ENCODE measurements around the gene UBE3C. TPM values are rescaled to one million over a fixed set of nuclear protein-coding genes. Genes with fewer than 3 reads are reported as not detected.
A peak's percentile ranks its signal among the peaks of the same experiment; 100 is the strongest.
"Not testable (repeated sequence)": the region's sequence is repeated elsewhere in the genome, so short reads cannot be mapped to it uniquely, and the experiment has no call there.

The UBE3C gene
- total and polyA plus RNA-seq, 4 donors: 44.3 to 113 (median 50.6) TPM

DNA sequence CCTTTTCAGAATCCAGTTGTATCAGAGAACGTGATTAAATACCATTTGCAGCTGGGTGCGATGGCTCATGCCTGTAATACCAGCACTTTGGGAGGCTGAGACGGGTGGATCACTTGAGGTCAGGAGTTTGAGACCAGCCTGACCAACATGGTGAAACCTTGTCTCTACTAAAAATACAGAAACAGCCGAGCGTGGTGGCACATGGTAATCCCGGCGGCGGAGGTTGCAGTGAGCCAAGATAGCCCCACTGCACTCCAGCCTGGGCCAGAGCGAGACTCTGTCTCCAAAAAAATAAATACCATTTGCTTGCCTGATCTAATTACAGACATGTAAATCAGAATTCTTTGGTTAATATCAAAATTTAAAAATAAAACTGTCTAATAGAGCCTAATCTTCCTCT is 20.8 kb downstream of the UBE3C start:
- not testable (repeated sequence) for DNase-seq (ENCODE audit: low read depth in 4 of 6, low spot score in 6 of 6); H3K27me3 ChIP-seq (ENCODE audit: control insufficient read depth, insufficient read depth, low read length); H3K4me1 ChIP-seq (ENCODE audit: control insufficient read depth, insufficient read depth, low read length); H3K9me3 ChIP-seq (ENCODE audit: control insufficient read depth, insufficient read depth, low read length); H3K36me3 ChIP-seq (ENCODE audit: control insufficient read depth, insufficient read depth, low read length); H3K4me3 ChIP-seq (ENCODE audit: low read depth, low read length); H3K27ac ChIP-seq (ENCODE audit: low read depth, low read length)
- WGBS (ENCODE audit: insufficient coverage): 93% methylated on average over 5 of the region's 9 CpGs

DNA sequence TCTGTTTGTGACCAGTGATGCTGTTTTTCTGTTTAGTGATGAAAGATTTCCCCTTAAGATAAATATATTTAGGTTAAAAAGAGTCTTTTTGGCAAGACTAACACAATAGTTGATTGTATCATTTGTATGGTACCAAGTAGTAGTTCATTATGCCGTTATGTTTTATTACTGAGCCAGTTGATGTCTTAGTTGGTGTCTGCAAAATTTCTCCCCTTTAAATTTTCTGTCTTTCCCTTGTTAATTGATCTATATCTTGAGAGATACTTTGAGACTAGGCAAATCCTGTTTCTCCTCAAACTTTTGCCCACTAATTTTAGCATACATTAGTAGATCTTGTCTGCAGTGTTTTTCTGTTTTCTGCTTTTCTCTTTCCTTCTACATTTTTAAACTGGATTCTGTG is 21.7 kb downstream of the UBE3C start:
- WGBS (ENCODE audit: insufficient coverage): no CpG with 5 or more reads among the region's 1 CpG
- no peaks in the 10 kb centered on the region for H3K27me3 ChIP-seq (ENCODE audit: control insufficient read depth, insufficient read depth, low read length)
- H3K4me3 ChIP-seq (ENCODE audit: low read depth, low read length): no peak overlapping the region
- no peak overlapping the region for H3K27ac ChIP-seq (ENCODE audit: low read depth, low read length)
- DNase-seq (ENCODE audit: low read depth in 4 of 6, low spot score in 6 of 6): no peak
- H3K36me3 ChIP-seq (ENCODE audit: control insufficient read depth, insufficient read depth, low read length): peaks cover 5% of the 10 kb centered on the region
- no peaks in the 10 kb centered on the region for H3K9me3 ChIP-seq (ENCODE audit: control insufficient read depth, insufficient read depth, low read length)
- peaks cover 6% of the 10 kb centered on the region for H3K4me1 ChIP-seq (ENCODE audit: control insufficient read depth, insufficient read depth, low read length)

DNA sequence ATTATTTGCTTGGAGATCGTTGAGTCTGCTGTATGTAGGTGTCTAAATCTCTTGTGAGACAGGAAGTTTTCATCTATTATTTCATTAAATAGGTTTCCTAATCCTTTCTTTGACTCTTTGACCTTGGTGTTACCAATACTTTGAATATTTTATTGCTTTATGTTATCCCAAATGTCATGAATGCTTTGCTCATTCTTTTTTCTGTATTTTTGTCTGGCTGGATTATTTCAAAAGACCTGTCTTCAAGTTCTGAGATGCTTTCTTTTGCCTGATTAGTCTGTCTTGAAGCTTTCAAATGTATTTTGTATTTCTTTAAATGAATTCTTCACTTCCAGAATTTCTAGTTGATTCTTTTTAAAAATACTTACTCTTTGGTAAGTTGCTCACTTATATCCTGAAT is 27.3 kb downstream of the UBE3C start:
- H3K27me3 ChIP-seq (ENCODE audit: control insufficient read depth, insufficient read depth, low read length): no peaks in the 10 kb centered on the region
- peaks cover 2% of the 10 kb centered on the region for H3K9me3 ChIP-seq (ENCODE audit: control insufficient read depth, insufficient read depth, low read length)
- no peak overlapping the region for H3K27ac ChIP-seq (ENCODE audit: low read depth, low read length)
- no peak overlapping the region for H3K4me3 ChIP-seq (ENCODE audit: low read depth, low read length)
- peaks cover 27% of the 10 kb centered on the region for H3K36me3 ChIP-seq (ENCODE audit: control insufficient read depth, insufficient read depth, low read length)
- WGBS (ENCODE audit: insufficient coverage): no CpG with 5 or more reads among the region's 1 CpG
- DNase-seq (ENCODE audit: low read depth in 4 of 6, low spot score in 6 of 6): no peak
- H3K4me1 ChIP-seq (ENCODE audit: control insufficient read depth, insufficient read depth, low read length): no peaks in the 10 kb centered on the region

DNA sequence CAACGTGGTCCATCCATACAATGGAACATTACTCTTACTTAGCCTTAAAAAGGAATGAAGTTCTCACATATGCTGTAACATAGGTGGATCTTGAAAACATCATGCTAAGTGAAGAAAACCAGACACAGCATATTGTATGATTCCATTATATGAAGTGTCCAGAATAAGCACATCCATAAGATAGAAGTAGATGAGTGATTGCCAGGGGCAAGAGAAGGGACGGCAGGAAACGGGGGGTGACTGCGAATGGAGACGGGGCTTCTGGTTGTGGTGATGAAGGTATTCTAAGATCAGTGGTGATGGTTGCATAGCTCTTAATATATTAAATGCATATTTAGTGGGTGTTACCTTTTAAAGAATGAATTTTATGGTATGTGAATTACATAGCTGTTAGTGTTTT is 29.8 kb downstream of the UBE3C start:
- no peak overlapping the region for H3K27ac ChIP-seq (ENCODE audit: low read depth, low read length)
- no peaks in the 10 kb centered on the region for H3K4me1 ChIP-seq (ENCODE audit: control insufficient read depth, insufficient read depth, low read length)
- H3K4me3 ChIP-seq (ENCODE audit: low read depth, low read length): no peak overlapping the region
- H3K36me3 ChIP-seq (ENCODE audit: control insufficient read depth, insufficient read depth, low read length): peaks cover 34% of the 10 kb centered on the region
- no peaks in the 10 kb centered on the region for H3K27me3 ChIP-seq (ENCODE audit: control insufficient read depth, insufficient read depth, low read length)
- H3K9me3 ChIP-seq (ENCODE audit: control insufficient read depth, insufficient read depth, low read length): peaks cover 2% of the 10 kb centered on the region
- WGBS (ENCODE audit: insufficient coverage): no CpG with 5 or more reads among the region's 5 CpGs
- DNase-seq (ENCODE audit: low read depth in 4 of 6, low spot score in 6 of 6): no peak

DNA sequence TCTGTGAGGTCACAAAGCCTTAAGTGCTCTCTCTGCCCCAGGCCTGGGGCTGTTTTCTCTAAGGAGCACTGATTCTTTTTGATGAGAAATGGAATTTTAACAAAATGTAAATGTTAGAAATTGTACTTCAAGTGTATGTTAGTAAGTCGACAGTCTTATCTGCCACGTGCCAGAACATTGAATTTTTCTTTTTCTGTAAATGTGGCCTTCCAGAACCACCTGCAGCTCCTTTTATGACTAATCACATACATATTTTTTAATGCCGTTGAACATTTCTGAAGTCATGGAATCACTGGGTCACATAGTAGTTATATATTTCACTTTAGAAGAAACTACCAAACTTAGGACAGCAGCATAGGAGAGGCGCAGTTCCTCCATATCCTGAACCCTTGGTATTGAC is 38.0 kb downstream of the UBE3C start:
- no CpG with 5 or more reads among the region's 4 CpGs for WGBS (ENCODE audit: insufficient coverage)
- Histone ChIP-seq H3K36me3 (ENCODE audit: control insufficient read depth, insufficient read depth, low read length) (peaks cover 30% of the 10 kb centered on the region), H3K4me1 (ENCODE audit: control insufficient read depth, insufficient read depth, low read length) (no peaks in the 10 kb centered on the region), H3K27me3 (ENCODE audit: control insufficient read depth, insufficient read depth, low read length) (no peaks in the 10 kb centered on the region), H3K9me3 (ENCODE audit: control insufficient read depth, insufficient read depth, low read length) (no peaks in the 10 kb centered on the region), H3K4me3 (ENCODE audit: low read depth, low read length) (no peak overlapping the region), H3K27ac (ENCODE audit: low read depth, low read length) (no peak overlapping the region)
- DNase-seq (ENCODE audit: low read depth in 4 of 6, low spot score in 6 of 6): no peak

DNA sequence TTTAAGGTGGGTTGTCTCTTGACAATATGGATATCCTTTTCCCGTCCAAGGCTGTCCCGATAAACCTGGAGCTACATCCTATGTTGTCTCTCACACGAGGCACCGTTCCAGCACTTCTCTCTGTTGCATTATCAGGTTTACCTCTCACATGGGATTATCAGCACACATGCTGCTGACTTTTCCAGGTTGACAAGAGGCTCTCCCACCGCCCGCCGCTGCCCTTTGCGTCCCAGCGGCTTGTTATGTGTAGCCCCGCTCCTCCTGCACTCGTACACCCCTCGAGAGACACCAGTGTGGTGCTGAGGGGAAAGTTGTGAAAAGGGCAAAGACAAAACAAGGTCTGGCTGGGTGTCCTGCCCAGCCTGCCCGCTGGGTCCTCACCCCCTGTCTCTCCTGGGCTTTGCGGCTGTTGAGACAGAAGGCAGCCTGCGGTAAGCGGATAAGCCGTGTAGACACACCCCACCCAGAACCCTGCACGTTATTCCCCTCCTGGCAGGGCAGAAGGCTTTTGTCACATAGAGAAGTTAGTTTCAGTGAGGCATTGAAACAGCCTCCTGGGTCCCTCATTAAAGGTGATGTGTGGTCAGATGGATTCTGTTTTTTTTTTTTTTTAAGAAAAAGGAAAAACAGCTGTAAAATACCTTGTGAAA is 38.7 kb downstream of the UBE3C start:
- Histone ChIP-seq H3K4me1 (ENCODE audit: control insufficient read depth, insufficient read depth, low read length) (no peaks in the 10 kb centered on the region), H3K36me3 (ENCODE audit: control insufficient read depth, insufficient read depth, low read length) (peaks cover 31% of the 10 kb centered on the region), H3K4me3 (ENCODE audit: low read depth, low read length) (no peak overlapping the region), H3K27me3 (ENCODE audit: control insufficient read depth, insufficient read depth, low read length) (no peaks in the 10 kb centered on the region), H3K27ac (ENCODE audit: low read depth, low read length) (no peak overlapping the region), H3K9me3 (ENCODE audit: control insufficient read depth, insufficient read depth, low read length) (no peaks in the 10 kb centered on the region)
- WGBS (ENCODE audit: insufficient coverage): 92% methylated on average over 10 of the region's 18 CpGs
- no peak for DNase-seq (ENCODE audit: low read depth in 4 of 6, low spot score in 6 of 6)

DNA sequence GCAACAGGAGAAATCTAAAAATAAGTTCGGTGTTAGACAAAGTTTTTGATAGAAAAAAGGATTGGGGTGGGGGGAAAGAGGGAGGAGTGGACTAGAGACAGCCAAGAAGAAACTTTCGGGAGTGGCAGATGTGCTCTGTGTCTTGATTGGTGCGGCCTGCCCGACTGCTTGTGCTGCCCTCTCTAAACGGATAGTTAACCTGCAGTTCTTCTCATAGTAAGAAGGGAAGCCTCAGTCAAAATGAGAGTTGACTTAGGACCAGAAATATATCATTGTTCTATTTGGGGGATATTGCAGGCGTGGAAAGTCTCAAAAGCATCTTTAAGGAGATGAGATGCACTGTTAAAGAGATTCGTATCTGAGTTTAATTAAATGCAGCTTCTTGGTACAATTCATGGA is 39.3 kb downstream of the UBE3C start:
- Histone ChIP-seq H3K9me3 (ENCODE audit: control insufficient read depth, insufficient read depth, low read length) (no peaks in the 10 kb centered on the region), H3K27me3 (ENCODE audit: control insufficient read depth, insufficient read depth, low read length) (no peaks in the 10 kb centered on the region), H3K27ac (ENCODE audit: low read depth, low read length) (no peak overlapping the region), H3K4me1 (ENCODE audit: control insufficient read depth, insufficient read depth, low read length) (no peaks in the 10 kb centered on the region), H3K4me3 (ENCODE audit: low read depth, low read length) (no peak overlapping the region), H3K36me3 (ENCODE audit: control insufficient read depth, insufficient read depth, low read length) (peaks cover 35% of the 10 kb centered on the region)
- no peak for DNase-seq (ENCODE audit: low read depth in 4 of 6, low spot score in 6 of 6)
- WGBS (ENCODE audit: insufficient coverage): 90% methylated on average over 4 of the region's 7 CpGs

DNA sequence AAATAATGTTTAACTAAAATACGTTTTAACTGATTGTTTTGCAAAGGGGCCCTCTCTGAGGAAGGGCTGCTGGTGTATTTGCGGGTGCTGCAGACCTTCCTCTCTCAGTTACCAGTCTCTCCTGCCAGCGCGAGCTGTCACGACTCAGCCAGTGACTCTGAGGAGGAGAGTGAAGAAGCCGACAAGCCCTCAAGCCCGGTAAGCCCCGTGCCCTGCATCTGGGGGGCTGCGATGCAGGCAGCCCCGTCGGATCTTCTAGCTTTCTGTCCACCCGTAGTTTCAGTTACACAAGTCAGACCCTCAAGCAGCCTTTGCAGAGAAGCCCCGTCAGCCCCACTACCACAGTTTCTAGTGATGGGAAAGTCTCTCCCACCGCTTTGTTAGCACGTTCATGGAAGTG is 45.1 kb downstream of the UBE3C start:
- no peak for DNase-seq (ENCODE audit: low read depth in 4 of 6, low spot score in 6 of 6)
- H3K27me3 ChIP-seq (ENCODE audit: control insufficient read depth, insufficient read depth, low read length): no peaks in the 10 kb centered on the region
- H3K27ac ChIP-seq (ENCODE audit: low read depth, low read length): no peak overlapping the region
- H3K4me3 ChIP-seq (ENCODE audit: low read depth, low read length): no peak overlapping the region
- no peaks in the 10 kb centered on the region for H3K4me1 ChIP-seq (ENCODE audit: control insufficient read depth, insufficient read depth, low read length)
- 90% methylated on average over 8 of the region's 15 CpGs for WGBS (ENCODE audit: insufficient coverage)
- H3K9me3 ChIP-seq (ENCODE audit: control insufficient read depth, insufficient read depth, low read length): no peaks in the 10 kb centered on the region
- H3K36me3 ChIP-seq (ENCODE audit: control insufficient read depth, insufficient read depth, low read length): peaks cover 32% of the 10 kb centered on the region

DNA sequence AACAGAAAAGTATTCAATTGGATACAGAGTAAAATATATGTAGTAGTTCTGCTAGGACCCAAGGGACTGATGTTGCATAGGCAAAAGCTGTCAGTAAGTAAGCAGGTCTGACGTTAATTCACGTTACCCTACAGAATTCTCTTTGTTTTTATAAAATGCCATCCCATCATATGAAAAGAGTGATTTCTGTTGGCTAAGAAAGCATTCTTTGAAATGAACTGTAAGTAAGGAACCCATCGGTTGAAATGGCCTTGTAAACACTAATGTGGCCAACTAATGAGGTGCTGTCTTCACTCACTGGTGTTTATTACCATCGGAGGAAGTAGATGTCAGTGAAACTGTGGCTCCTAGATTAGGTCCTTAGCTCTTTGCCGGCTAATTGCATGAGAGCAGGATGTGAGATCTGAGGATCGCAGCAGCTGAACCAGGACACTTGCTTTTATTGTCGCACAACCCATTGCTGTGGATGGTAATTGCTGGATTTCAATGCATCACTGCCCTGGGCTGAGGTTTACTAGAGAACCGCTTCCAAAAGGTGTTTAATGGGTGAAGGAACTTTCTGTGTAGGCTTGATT is 49.5 kb downstream of the UBE3C start:
- H3K27ac ChIP-seq (ENCODE audit: low read depth, low read length): no peak overlapping the region
- 52% methylated on average over 5 of the region's 8 CpGs for WGBS (ENCODE audit: insufficient coverage)
- H3K27me3 ChIP-seq (ENCODE audit: control insufficient read depth, insufficient read depth, low read length): no peaks in the 10 kb centered on the region
- H3K4me3 ChIP-seq (ENCODE audit: low read depth, low read length): no peak overlapping the region
- DNase-seq (ENCODE audit: low read depth in 4 of 6, low spot score in 6 of 6): peak in 1 of 6 donors; percentile 19
- H3K9me3 ChIP-seq (ENCODE audit: control insufficient read depth, insufficient read depth, low read length): no peaks in the 10 kb centered on the region
- H3K4me1 ChIP-seq (ENCODE audit: control insufficient read depth, insufficient read depth, low read length): no peaks in the 10 kb centered on the region
- peaks cover 33% of the 10 kb centered on the region for H3K36me3 ChIP-seq (ENCODE audit: control insufficient read depth, insufficient read depth, low read length)

DNA sequence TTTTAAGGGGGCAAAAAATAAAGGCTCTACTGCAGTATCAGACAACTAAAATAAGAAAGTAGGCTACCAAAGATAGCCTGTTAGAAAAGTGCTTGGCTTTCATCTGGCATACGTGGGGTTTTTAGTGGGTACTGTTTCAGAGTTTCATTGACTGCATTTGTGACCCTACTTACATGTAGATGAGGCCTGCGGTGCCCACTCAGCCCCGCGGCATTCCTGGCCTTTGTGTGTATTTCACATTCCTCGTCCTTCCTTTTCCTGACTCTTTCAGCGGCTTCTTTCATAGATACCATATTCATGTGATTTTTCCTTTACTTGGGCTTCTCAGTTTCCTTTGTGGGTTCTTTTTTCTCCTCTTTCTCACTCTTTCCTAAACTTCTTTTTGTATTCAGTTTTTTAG is 50.7 kb downstream of the UBE3C start:
- Histone ChIP-seq H3K27ac (ENCODE audit: low read depth, low read length) (no peak overlapping the region), H3K4me1 (ENCODE audit: control insufficient read depth, insufficient read depth, low read length) (no peaks in the 10 kb centered on the region), H3K36me3 (ENCODE audit: control insufficient read depth, insufficient read depth, low read length) (peaks cover 26% of the 10 kb centered on the region), H3K9me3 (ENCODE audit: control insufficient read depth, insufficient read depth, low read length) (no peaks in the 10 kb centered on the region), H3K27me3 (ENCODE audit: control insufficient read depth, insufficient read depth, low read length) (no peaks in the 10 kb centered on the region), H3K4me3 (ENCODE audit: low read depth, low read length) (no peak overlapping the region)
- DNase-seq (ENCODE audit: low read depth in 4 of 6, low spot score in 6 of 6): no peak
- 68% methylated on average over 5 of the region's 6 CpGs for WGBS (ENCODE audit: insufficient coverage)

Measured in spinal cord (tissue), 10 donors.